Stimulated activated CD4-positive, alpha-beta T cell treated with anti-CD3 and anti-CD28 coated beads, Interleukin-12 subunit alpha, Interleukin-12 subunit beta, amount 100 ng/mL, for 24 hours (primary cell): Measurements from ENCODE around the gene ETNK2.
A peak's percentile ranks its signal among the peaks of the same experiment; 100 is the strongest.

ENCODE experiments used
- DNase-seq, 2 experiments: peaks; one replicate each; pipeline ENCODE4 v3.0.0-alpha.2; 2020; ENCODE audit warnings: low read depth in 2 of 2

Gene ETNK2

GRCh38 chr1:204177133-204177532 lies 25.3 kb upstream of the ETNK2 start:
- no peak for DNase-seq

- DNase-seq, result no peak
Observed at GRCh38 chr1:204176049-204176448, 24.2 kb upstream of the ETNK2 start.

GRCh38 chr1:204174958-204175357 lies 23.1 kb upstream of the ETNK2 start:
- DNase-seq, result no peak

GRCh38 chr1:204172404-204173029 lies 20.7 kb upstream of the ETNK2 start:
- no peak for DNase-seq

- no peak for DNase-seq
Observed at GRCh38 chr1:204171751-204172178, 19.9 kb upstream of the ETNK2 start.

- no peak for DNase-seq
Observed at GRCh38 chr1:204170494-204171155, 18.8 kb upstream of the ETNK2 start.

- no peak for DNase-seq
Observed at GRCh38 chr1:204169858-204170257, 18.0 kb upstream of the ETNK2 start.

GRCh38 chr1:204167730-204168129 lies 15.9 kb upstream of the ETNK2 start:
- no peak for DNase-seq

GRCh38 chr1:204166219-204166618 lies 14.4 kb upstream of the ETNK2 start, which contains the start of gene REN:
REN (minus strand) TSS chr1:204166337; CDS start chr1:204166293, 44 bp downstream.
- no peak for DNase-seq

GRCh38 chr1:204162494-204163074 lies 10.7 kb upstream of the ETNK2 start:
- peak; percentile 63 to 77 for DNase-seq

- no peak for DNase-seq
Observed at GRCh38 chr1:204161609-204162493, 10.0 kb upstream of the ETNK2 start.

- no peak for DNase-seq
Observed at GRCh38 chr1:204157962-204158361, 6.1 kb upstream of the ETNK2 start.

GRCh38 chr1:204155881-204156280 lies 4.0 kb upstream of the ETNK2 start:
- DNase-seq, result no peak

GRCh38 chr1:204154568-204155255 lies 2.9 kb upstream of the ETNK2 start:
- no peak for DNase-seq

- DNase-seq, result no peak
Observed at GRCh38 chr1:204153667-204154066, 1.8 kb upstream of the ETNK2 start.

- no peak for DNase-seq
Observed at GRCh38 chr1:204152310-204153044, 633 bp upstream of the ETNK2 start.

GRCh38 chr1:204150702-204151551 lies 917 bp downstream of the ETNK2 start:
- DNase-seq, result no peak

- no peak for DNase-seq
Observed at GRCh38 chr1:204149635-204150565, 1.9 kb downstream of the ETNK2 start.

GRCh38 chr1:204149107-204149506 lies 2.7 kb downstream of the ETNK2 start:
- DNase-seq, result no peak
